Smooth muscle cell (in vitro differentiated cells): ENCODE measurements around the gene ZNF655. TPM values are rescaled to one million over a fixed set of nuclear protein-coding genes. Genes with fewer than 3 reads are reported as not detected.
A peak's percentile ranks its signal among the peaks of the same experiment; 100 is the strongest.

Source experiments
- DNase-seq: peaks from one replicate; lab custom pipeline; 2025; ENCODE audit not compliant: unreplicated experiment; lab: John Stamatoyannopoulos, UW
- H2AFZ ChIP-seq: fragments of 200-600 bp; sonication (generic); 2 replicates; pipeline ENCODE4 v1.6.0; 2016; ENCODE audit warnings: antibody characterized with exemption, low read depth, mild to moderate bottlenecking
- H3F3A ChIP-seq: fragments of 200-600 bp; sonication (generic); 2 replicates; pipeline ENCODE4 v1.6.0; 2017; ENCODE audit warnings: antibody characterized with exemption, low read depth
- H3K27ac ChIP-seq: fragments of 200-600 bp; sonication (generic); 2 replicates; pipeline ENCODE4 v1.5.1; 2016; ENCODE audit warnings: low read depth, mild to moderate bottlenecking
- H3K27me3 ChIP-seq: fragments of 200-600 bp; sonication (generic); 2 replicates; pipeline ENCODE4 v1.6.1; 2016; ENCODE audit warnings: low read depth, mild to moderate bottlenecking
- H3K36me3 ChIP-seq: fragments of 200-600 bp; sonication (generic); 2 replicates; pipeline ENCODE4 v1.5.1; 2016; ENCODE audit warnings: low read depth
- H3K4me1 ChIP-seq: fragments of 200-600 bp; sonication (generic); 2 replicates; pipeline ENCODE4 v1.5.1; 2016; ENCODE audit warnings: low read depth
- H3K4me2 ChIP-seq: fragments of 200-600 bp; sonication (generic); 2 replicates; pipeline ENCODE4 v1.6.0; 2016; ENCODE audit warnings: mild to moderate bottlenecking
- H3K4me3 ChIP-seq: fragments of 200-600 bp; sonication (generic); 2 replicates; pipeline ENCODE4 v1.5.1; 2016; ENCODE audit warnings: mild to moderate bottlenecking
- H3K79me2 ChIP-seq: fragments of 200-600 bp; sonication (generic); 2 replicates; pipeline ENCODE4 v1.6.0; 2016; ENCODE audit warnings: low read depth, mild to moderate bottlenecking
- H3K9ac ChIP-seq: fragments of 200-600 bp; sonication (generic); 2 replicates; pipeline ENCODE4 v1.6.0; 2016; ENCODE audit warnings: low read depth
- H3K9me3 ChIP-seq: fragments of 200-600 bp; sonication (generic); replicated peaks from 2 replicates; pipeline ENCODE4 v1.5.1; 2016; ENCODE audit warnings: low read depth
- H4K20me1 ChIP-seq: fragments of 200-600 bp; sonication (generic); 2 replicates; pipeline ENCODE4 v1.6.0; 2016; ENCODE audit warnings: low read depth
- WGBS: methylation state at CpG from one replicate; pipeline ENCODE4 v1.1.7; 2016; ENCODE audit warnings: low lambda C conversion rate; 5-methylcytosine and 5-hydroxymethylcytosine counted together
- polyA plus RNA-seq: library from polyadenylated mRNA; unstranded; fragments of >200 nt; fragmentation: Nextera tagmentation; extraction: Ambion mirVana; gene quantifications from 2 replicates; pipeline ENCODE4 v1.2.1, GENCODE V29; 2016
- total RNA-seq: library from RNA; depleted of rRNA; stranded (reverse); fragments of >200 nt; gene quantifications from 2 replicates; pipeline ENCODE4 v1.2.3, GENCODE V29; 2014
- TF ChIP-seq, protein P1 (sequence below): fragments of 200-600 bp; sonication (generic); IDR thresholded peaks from 2 replicates; pipeline ENCODE4 v1.5.1; 2017; ENCODE audit warnings: borderline replicate concordance, mild to moderate bottlenecking, antibody characterized with exemption; ENCODE audit not compliant: insufficient read depth, poor library complexity, severe bottlenecking

ZNF655 gene
- total and polyA plus RNA-seq, 2 experiments from 2014 or later = 21.6 to 67.2 TPM

DNA sequence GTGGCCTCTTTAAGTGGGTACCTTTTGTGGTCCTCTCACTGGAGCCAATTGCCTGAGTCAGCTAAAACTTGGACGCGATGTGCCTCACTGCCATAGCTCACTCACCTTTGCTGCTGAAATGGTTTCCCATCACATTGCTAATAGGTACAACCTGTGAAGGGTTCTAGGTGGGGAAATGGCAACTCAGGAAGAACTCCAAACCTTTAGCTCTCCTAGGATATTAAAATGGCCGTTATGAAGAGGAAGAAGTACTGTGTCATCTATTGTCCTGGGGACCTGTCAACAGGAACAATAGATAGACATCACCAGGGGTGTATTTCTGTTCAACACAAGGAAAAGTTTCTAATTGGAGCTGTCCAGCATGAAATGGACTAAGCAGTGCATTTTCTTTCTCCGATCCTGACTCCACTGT, 1.2 kb upstream of the ZNF655 start:
- Histone ChIP-seq H3K27ac (peak overlapping the region; percentile 98), H3K9me3 (no peaks in the 10 kb centered on the region), H3K27me3 (no peaks in the 10 kb centered on the region), H3F3A (peaks cover 21% of the 10 kb centered on the region), H3K79me2 (peaks cover 44% of the 10 kb centered on the region), H3K9ac (peak overlapping the region; percentile 100), H3K4me3 (peak overlapping the region; percentile 93), H4K20me1 (peaks cover 12% of the 10 kb centered on the region), H3K36me3 (peaks cover 4% of the 10 kb centered on the region), H3K4me2 (peak overlapping the region; percentile 95), H3K4me1 (peaks cover 13% of the 10 kb centered on the region), H2AFZ (no peak overlapping the region)
- TF ChIP-seq, protein P1, sequence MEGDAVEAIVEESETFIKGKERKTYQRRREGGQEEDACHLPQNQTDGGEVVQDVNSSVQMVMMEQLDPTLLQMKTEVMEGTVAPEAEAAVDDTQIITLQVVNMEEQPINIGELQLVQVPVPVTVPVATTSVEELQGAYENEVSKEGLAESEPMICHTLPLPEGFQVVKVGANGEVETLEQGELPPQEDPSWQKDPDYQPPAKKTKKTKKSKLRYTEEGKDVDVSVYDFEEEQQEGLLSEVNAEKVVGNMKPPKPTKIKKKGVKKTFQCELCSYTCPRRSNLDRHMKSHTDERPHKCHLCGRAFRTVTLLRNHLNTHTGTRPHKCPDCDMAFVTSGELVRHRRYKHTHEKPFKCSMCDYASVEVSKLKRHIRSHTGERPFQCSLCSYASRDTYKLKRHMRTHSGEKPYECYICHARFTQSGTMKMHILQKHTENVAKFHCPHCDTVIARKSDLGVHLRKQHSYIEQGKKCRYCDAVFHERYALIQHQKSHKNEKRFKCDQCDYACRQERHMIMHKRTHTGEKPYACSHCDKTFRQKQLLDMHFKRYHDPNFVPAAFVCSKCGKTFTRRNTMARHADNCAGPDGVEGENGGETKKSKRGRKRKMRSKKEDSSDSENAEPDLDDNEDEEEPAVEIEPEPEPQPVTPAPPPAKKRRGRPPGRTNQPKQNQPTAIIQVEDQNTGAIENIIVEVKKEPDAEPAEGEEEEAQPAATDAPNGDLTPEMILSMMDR = no peak
- WGBS = over 99% methylated on average over 4 of the region's 4 CpGs
- DNase-seq = no peak

DNA sequence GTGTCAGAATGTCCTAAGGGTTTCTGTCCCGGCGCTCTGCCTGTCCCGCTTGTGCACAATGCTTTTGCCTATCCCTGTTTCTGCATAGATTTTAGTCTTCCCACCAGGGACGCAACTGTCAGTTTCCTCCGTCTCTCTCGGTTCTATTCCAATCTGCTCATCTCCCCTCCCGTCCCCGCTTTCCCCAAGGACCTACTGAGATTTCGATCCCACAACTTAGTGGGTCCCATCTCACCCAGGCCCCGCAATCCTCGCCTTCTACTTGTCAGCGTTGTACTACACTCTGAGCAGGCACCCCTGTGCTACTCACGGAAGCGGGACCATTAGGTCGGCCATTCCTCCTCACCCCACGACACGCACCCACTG, 519 bp upstream of the ZNF655 start:
- Histone ChIP-seq H2AFZ (peak overlapping the region; percentile 76), H3K79me2 (peaks cover 44% of the 10 kb centered on the region), H3K9me3 (no peaks in the 10 kb centered on the region), H3K4me3 (peak overlapping the region; percentile 93), H3F3A (peaks cover 26% of the 10 kb centered on the region), H3K27ac (peak overlapping the region; percentile 98), H4K20me1 (peaks cover 12% of the 10 kb centered on the region), H3K4me2 (peak overlapping the region; percentile 95), H3K4me1 (peaks cover 15% of the 10 kb centered on the region), H3K36me3 (peaks cover 4% of the 10 kb centered on the region), H3K27me3 (no peaks in the 10 kb centered on the region), H3K9ac (peak overlapping the region; percentile 100)
- 2% methylated on average over 17 of the region's 17 CpGs for WGBS
- TF ChIP-seq, protein P1 = no peak
- DNase-seq = no peak

GRCh38 chr7:99559175-99559915, 903 bp downstream of the ZNF655 start:
- no peaks in the 10 kb centered on the region for H3K27me3 ChIP-seq
- DNase-seq = no peak
- H3K9me3 ChIP-seq = no peaks in the 10 kb centered on the region
- peaks cover 8% of the 10 kb centered on the region for H3K36me3 ChIP-seq
- peaks cover 25% of the 10 kb centered on the region for H4K20me1 ChIP-seq
- 24% methylated on average over 31 of the region's 31 CpGs for WGBS
- TF ChIP-seq, protein P1 = no peak
- H3K4me3 ChIP-seq = peak overlapping the region; percentile 93
- H3K4me1 ChIP-seq = peaks cover 19% of the 10 kb centered on the region
- peak overlapping the region; percentile 98 for H3K27ac ChIP-seq
- peaks cover 47% of the 10 kb centered on the region for H3K79me2 ChIP-seq
- peak overlapping the region; percentile 95 for H3K4me2 ChIP-seq
- peaks cover 26% of the 10 kb centered on the region for H3F3A ChIP-seq
- H3K9ac ChIP-seq = peak overlapping the region; percentile 100
- peak overlapping the region; percentile 76 for H2AFZ ChIP-seq
